ENCODE results near the gene ZNFX1.

The ZNFX1 gene

DNA sequence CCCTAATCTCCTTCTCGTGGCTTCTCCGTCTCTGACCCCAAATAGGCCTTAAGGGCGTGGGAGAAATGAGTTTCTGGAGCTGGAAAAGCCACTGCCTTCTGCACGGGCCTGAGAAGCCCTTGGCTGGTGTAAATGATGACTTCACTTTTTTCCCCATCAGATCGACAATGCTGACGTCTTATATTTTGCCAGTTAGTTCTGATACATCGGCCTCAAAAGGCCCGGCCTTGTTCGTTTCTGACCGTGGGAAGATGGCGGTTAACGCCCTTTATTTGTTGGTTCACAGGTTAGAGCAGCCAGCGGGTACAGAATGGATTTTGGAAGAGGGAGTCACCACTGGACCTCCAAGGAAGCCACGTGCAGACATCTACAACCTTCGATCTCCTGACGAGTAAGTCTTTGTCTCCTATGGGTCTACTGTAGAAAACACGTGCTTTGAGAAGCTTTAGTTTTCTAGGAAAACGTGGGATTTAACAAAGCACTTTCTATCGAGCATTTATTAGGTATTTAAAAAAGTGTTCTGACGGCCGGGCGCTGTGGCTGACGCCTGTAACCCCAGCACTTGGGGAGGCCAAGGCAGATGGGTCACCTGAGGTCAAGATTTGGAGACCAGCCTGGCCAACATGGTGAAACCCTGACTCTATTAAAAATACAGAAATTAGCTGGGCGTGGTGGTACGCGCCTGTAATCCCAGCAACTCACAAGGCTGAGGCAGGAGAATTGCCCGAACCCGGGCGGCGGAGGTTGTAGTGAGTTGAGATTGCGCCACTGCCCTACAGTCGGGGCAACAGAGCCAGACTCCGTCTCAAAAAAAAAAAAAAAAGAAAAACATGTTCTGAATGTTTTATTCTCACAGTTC, 1.2 kb upstream of the ZNFX1 start:
- DNase-seq (ENCODE audit: low spot score) = no peak

- DNase-seq (ENCODE audit: low spot score) = no peak
Measured at GRCh38 chr20:49277786-49278035, 146 bp downstream of the ZNFX1 start.

- no peak for DNase-seq (ENCODE audit: low spot score)
Measured at GRCh38 chr20:49276961-49277785, 684 bp downstream of the ZNFX1 start.

GRCh38 chr20:49276161-49276960, 1.5 kb downstream of the ZNFX1 start:
- peak; percentile 39 for DNase-seq (ENCODE audit: low spot score)

DNA sequence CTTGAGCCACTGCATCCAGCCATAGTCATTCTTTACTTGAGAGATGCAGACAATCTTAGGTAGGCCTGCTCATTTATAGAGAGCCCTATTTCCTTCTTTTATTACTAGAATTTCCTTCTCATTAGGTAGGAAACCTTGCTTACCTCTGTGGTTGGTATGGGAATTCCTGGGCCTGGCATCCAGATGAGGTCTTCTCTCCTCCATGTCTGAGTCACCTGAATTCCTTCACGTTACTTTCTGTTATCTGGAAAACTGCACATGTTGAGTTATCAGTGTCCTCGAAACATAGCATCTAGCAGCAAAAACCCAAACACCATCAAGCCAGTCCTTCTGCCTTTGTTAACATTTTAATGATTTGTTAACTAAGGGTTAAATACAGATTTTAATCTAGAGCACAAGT, 2.2 kb downstream of the ZNFX1 start:
- DNase-seq (ENCODE audit: low spot score) = no peak

- DNase-seq (ENCODE audit: low spot score) = no peak
Measured at GRCh38 chr20:49275216-49275615, 2.6 kb downstream of the ZNFX1 start.

DNA sequence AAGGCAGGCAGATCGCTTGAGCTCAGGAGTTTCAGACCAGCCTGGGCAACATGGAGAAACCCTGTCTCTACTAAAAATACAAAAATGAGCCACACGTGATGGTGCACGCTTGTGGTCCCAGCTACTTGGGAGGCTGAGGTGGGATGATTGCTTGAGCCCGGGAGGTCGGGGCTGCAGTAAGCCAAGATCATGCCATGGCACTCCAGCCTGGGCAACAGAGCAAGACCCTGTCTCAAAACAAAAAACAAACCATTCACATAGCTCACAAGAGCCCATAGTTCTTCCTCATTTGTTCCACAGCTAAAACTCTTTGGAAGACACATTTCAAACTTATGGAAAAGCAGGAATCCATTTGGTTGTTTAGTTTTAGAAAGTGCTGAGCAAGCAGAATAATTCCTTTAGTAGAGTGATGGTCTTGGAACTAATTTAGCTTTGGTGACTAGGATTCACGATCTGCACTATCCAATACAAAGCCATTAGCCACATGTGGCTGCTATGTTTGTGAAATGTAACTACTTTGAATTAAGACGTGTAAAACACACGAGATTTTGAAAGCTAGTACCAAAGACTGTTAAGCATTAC, 4.1 kb downstream of the ZNFX1 start:
- DNase-seq (ENCODE audit: low spot score) = no peak

DNA sequence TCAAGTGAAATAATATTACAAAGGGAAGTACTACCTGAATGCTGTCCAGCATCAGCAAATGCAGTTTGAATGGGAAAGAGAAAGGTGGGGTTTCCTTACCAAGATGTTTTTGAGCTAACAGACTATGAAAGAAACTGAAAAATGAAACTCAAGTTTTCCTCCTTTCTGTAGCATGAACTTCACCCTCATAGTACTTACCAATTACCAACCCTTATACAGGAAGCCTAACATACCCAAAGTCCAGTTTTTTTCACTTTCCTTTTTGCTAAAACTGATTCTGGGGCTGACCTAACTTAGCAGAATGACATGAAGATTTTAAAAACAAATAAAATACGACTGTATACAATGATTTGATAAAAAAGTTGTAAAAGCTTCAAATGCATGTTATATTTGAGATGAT, 5.2 kb downstream of the ZNFX1 start:
- DNase-seq (ENCODE audit: low spot score) = no peak

GRCh38 chr20:49270736-49271135, 7.1 kb downstream of the ZNFX1 start:
- no peak for DNase-seq (ENCODE audit: low spot score)

DNA sequence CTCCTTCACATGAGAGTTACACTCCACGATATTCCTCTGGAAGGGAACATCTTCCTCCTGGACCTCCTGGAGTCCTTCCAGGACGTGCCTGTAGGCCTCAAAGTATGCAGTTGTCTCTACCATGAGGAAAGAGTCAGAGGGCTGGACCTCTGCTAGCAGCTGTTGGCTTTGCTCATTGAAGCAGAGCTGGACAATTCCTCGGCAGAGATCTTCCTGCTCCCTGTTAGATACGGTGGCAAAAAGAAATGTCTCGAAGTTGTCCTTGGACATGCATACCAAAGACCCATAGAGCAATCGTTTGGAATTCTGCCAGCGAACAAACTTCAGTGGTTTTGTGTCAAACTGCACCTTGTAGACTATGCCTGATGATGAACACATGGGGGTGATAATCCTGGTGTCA, 7.7 kb downstream of the ZNFX1 start:
- no peak for DNase-seq (ENCODE audit: low spot score)

- no peak for DNase-seq (ENCODE audit: low spot score)
Measured at GRCh38 chr20:49268600-49269365, 9.1 kb downstream of the ZNFX1 start.

- DNase-seq (ENCODE audit: low spot score) = no peak
Measured at GRCh38 chr20:49267327-49267726, 10.5 kb downstream of the ZNFX1 start.

- no peak for DNase-seq (ENCODE audit: low spot score)
Measured at GRCh38 chr20:49262444-49262843, 15.4 kb downstream of the ZNFX1 start.

GRCh38 chr20:49261173-49261572, 16.7 kb downstream of the ZNFX1 start:
- DNase-seq (ENCODE audit: low spot score) = no peak

GRCh38 chr20:49260218-49260617, 17.6 kb downstream of the ZNFX1 start:
- no peak for DNase-seq (ENCODE audit: low spot score)

DNA sequence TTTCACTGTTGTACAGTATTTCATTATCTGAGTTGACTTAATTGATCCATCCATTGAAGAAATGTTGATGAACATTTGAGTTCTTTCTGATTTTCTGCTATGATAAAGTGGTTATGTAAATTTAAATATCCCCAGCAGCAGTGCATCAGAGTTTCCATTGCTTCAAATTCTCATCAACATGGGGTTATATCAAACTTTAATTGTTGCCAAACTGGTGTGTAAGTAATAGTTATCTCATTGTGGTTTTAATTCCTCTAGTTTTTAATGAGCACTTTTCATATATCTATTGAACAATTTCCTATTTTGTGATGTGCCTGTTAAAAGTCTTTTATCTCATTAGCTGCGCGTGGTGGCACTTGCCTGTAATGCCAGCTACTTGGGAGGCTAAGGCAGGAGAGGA, 18.1 kb downstream of the ZNFX1 start:
- no peak for DNase-seq (ENCODE audit: low spot score)

- no peak for DNase-seq (ENCODE audit: low spot score)
Measured at GRCh38 chr20:49259284-49259683, 18.6 kb downstream of the ZNFX1 start.

GRCh38 chr20:49256261-49256660, 21.6 kb downstream of the ZNFX1 start:
- DNase-seq (ENCODE audit: low spot score) = no peak

GRCh38 chr20:49252556-49253350, 25.1 kb downstream of the ZNFX1 start:
- no peak for DNase-seq (ENCODE audit: low spot score)

DNA sequence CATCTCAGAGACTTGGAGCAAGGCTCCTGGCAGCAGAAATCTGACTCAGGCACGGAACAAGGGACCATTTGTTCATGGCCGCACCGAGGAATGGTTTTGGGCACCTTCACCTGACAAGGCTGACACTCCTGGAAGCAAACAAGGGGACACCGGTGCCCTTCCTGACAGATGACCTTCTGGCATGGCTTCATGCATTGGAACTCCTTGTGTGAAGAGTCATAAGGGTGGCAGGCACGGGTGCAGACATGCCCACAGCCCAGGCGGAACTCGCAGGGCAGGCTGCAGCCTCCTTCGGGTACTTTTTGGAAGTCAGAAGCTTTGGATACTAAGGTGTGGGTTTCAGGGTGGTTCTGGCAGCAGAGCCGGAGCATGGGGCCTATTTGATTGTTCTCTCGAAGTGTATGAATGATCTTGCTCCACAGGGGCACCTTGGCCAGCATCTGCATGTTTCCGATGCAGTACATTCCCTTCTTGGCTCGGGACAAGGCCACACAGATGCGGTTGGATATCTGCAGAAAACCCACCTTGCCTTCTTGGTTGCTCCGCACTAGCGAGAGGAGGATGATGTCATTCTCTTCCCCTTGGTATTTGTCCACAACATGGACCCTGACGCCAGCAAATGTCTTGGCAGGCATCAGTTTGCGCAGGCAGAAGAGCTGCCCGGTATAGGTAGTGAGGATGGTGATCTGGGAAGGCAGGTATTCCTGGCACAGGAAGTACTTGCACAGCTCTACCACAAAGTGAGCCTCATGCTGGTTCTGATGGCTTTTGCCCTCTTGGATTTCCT, 28.8 kb downstream of the ZNFX1 start:
- DNase-seq (ENCODE audit: low spot score) = no peak

Measured in pons (tissue), 1 donor.